Right lobe of liver (tissue), 6 donors: ENCODE results near the gene STK4. TPM values are rescaled to one million over a fixed set of nuclear protein-coding genes. Genes with fewer than 3 reads are reported as not detected.

Experiments used
- ATAC-seq, 4 donors: fragments of 200-7000 bp; cut with Tn5 transposase; one replicate each; pipeline ENCODE4 v1.9.1; 2020; ENCODE audit warnings: mild to moderate bottlenecking in 4 of 4, moderate library complexity in 4 of 4
- DNase-seq, 3 donors: peaks; one replicate each; pipeline ENCODE4 v3.0.0-alpha.2; 2020
- H3K27ac ChIP-seq, 3 donors: fragments of 200-600 bp; one replicate each; pipeline ENCODE4 v1.8.0; 2022
- H3K27me3 ChIP-seq, 2 donors: fragments of 200-600 bp; one replicate each; pipeline ENCODE4 v1.8.0; 2022
- H3K36me3 ChIP-seq, 4 donors: fragments of 200-600 bp; sonication (generic) in 1 of 4; one replicate each; pipeline versions ENCODE4 v1.5.1 to v1.8.0; 2017 to 2022; ENCODE audit warnings: control low read depth in 1 of 4
- H3K4me1 ChIP-seq, 4 donors: fragments of 200-600 bp; sonication (generic) in 1 of 4; one replicate each; pipeline versions ENCODE4 v1.5.1 to v1.8.0; 2017 to 2022; ENCODE audit warnings: control low read depth in 1 of 4
- H3K4me3 ChIP-seq, 3 donors: fragments of 200-600 bp; one replicate each; pipeline ENCODE4 v1.8.0; 2022
- H3K9me3 ChIP-seq, 4 donors: fragments of 200-600 bp; sonication (generic) in 1 of 4; one replicate each; pipeline versions ENCODE4 v1.5.1 to v1.8.0; 2017 to 2022; ENCODE audit warnings: control low read depth in 1 of 4
- POLR2A ChIP-seq: fragments of 450-650 bp; IDR thresholded peaks from one replicate; pipeline ENCODE4 v1.6.1; 2017; ENCODE audit warnings: antibody characterized with exemption, mild to moderate bottlenecking
- WGBS: methylation state at CpG from one replicate; pipeline ENCODE4 v1.1.6; 2018; ENCODE audit warnings: low coverage, low lambda C conversion rate; ENCODE audit not compliant: insufficient coverage; ENCODE audit errors: missing lambda C conversion rate; 5-methylcytosine and 5-hydroxymethylcytosine counted together
- intact Hi-C, 2 donors: fragments of 100-400 bp; cut with DNase I; formaldehyde crosslinking; loops; one replicate each; pipeline versions ENCODE4 v1.11.2 to v1.14.1; 2022
- total RNA-seq, 6 experiments: library from RNA; depleted of rRNA in 2 of 6; stranded (reverse); fragments of >200 nt in 2 of 6; fragmentation: NEBNext Ultra II Directional in 3 of 6; extraction: Animal tissue kit (Norgen Biotek cat#: 25700) in 3 of 6; gene quantifications; one replicate each; pipeline versions ENCODE4 v1.1.0 to v1.2.4, GENCODE V29; 2016 to 2023
- TF ChIP-seq, protein P1 (sequence below), 4 donors: fragments of 200-600 bp in 3 of 4; fragments of 450-650 bp in 1 of 4; IDR thresholded peaks; one replicate each; pipeline versions ENCODE4 v1.5.1 to v1.8.0; 2016 to 2022; ENCODE audit warnings: antibody characterized with exemption in 4 of 4, mild to moderate bottlenecking in 2 of 4
- donor health status: DM: no; HTN: yes; CAD: no.
- donor health status: DM: no; HTN: no; CAD: no.
- donor health status: DM: no; HTN: no; CAD: no.
- donor health status: DM: no; HTN: yes; CAD: no.
- donor health status: DM: no; HTN: yes; CAD: no.

Gene STK4
- total RNA-seq, 6 experiments from 2014 or later, result 9.7 to 17.5 (median 13.4) TPM

DNA sequence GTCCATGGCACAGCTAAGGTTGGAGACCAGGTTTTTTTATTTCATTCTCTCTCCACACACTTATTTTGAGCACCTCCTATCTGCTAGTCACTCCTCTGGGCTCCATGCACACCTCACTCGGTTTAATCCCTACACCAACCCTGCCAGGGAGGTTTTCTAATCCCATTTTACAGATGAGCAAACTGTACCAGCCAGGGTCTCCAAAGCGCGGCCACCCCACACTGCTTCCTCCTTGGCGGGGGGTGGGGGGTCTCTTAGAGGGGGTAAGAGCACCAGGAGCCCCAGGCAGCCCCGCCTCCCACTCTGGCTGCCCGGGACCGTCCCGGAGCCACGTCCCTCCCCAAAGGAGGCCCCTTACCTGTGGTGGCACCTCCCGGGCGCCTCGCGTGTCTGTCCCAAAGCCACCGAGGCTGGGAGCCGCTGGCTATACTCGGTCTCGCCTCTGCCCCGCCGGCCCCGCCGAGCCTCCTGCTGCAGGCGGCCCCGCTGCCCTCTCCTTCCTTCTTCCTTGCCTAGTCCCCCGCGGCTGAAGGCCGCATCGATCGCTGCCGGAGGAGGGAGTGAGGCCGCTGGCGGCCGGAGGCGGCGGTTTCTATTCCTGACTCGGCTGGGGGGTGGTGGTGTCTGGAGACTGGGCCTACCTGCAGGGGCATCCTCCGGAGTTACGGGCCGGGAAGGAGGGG lies 134.4 kb downstream of the STK4 start, which contains the start of gene KCNS1:
TSS of gene KCNS1 (minus strand) at position 565 of the 683 bp plus-strand sequence. CDS start 1,891 bp downstream, outside the sequence.
- no peaks in the 10 kb centered on the region for H3K36me3 ChIP-seq
- peak; percentile 41 to 61 (median 50) for ATAC-seq
- 10% methylated on average over 8 of the region's 38 CpGs for WGBS
- peak in 1 of 3 donors; percentile 47 for DNase-seq
- H3K4me3 ChIP-seq, result no peak within 1 kb of the TSS
- intact Hi-C loops, result no loop called here
- H3K9me3 ChIP-seq, result no peaks in the 10 kb centered on the region
- peaks cover 4 to 10% of the 10 kb centered on the region in 2 donors for H3K27me3 ChIP-seq
- no peak within 1 kb of the TSS for H3K27ac ChIP-seq
- peaks cover 0 to 7% (median 0%) of the 10 kb centered on the region in 4 donors for H3K4me1 ChIP-seq
- TF ChIP-seq POLR2A, result no peak
- TF ChIP-seq, protein P1, sequence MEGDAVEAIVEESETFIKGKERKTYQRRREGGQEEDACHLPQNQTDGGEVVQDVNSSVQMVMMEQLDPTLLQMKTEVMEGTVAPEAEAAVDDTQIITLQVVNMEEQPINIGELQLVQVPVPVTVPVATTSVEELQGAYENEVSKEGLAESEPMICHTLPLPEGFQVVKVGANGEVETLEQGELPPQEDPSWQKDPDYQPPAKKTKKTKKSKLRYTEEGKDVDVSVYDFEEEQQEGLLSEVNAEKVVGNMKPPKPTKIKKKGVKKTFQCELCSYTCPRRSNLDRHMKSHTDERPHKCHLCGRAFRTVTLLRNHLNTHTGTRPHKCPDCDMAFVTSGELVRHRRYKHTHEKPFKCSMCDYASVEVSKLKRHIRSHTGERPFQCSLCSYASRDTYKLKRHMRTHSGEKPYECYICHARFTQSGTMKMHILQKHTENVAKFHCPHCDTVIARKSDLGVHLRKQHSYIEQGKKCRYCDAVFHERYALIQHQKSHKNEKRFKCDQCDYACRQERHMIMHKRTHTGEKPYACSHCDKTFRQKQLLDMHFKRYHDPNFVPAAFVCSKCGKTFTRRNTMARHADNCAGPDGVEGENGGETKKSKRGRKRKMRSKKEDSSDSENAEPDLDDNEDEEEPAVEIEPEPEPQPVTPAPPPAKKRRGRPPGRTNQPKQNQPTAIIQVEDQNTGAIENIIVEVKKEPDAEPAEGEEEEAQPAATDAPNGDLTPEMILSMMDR (IDR thresholded peaks at IDR 0.05), result no peak

DNA sequence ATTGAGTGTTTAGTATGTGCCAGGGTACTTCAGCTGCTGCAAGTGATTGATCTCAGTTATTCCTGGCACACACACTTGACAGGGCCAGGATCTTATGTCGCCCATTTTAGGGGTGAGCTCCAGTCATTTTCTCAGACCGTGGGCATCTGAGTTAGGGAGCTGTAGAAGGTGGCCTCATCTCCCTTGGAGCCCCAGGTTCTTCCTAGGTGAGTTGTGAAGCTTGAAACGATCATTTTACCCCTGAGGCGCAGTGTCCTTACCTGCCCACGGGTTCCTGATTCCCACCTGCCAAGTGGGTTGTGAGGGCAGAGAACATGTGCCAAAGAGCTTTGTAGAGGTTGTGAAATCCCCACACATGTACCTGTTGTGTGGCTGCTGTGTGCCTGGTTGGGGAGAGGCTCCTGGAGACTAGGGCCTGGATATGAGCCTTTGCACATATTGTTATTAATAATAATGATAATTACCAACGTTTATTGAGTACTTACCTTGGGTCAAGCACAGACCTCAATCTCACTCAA lies 135.1 kb downstream of the STK4 start:
- H3K27ac ChIP-seq, result no peak overlapping the region
- DNase-seq (no peak), ATAC-seq (peak; percentile 51 to 70 (median 57))
- intact Hi-C loops, result no loop called here
- peaks cover 4 to 10% of the 10 kb centered on the region in 2 donors for H3K27me3 ChIP-seq
- H3K9me3 ChIP-seq, result no peaks in the 10 kb centered on the region
- H3K4me3 ChIP-seq, result no peak overlapping the region
- 40% methylated on average over 2 of the region's 6 CpGs for WGBS
- peaks cover 0 to 7% (median 0%) of the 10 kb centered on the region in 4 donors for H3K4me1 ChIP-seq
- TF ChIP-seq, protein P1 (IDR thresholded peaks at IDR 0.05), result no peak
- TF ChIP-seq POLR2A, result no peak
- no peaks in the 10 kb centered on the region for H3K36me3 ChIP-seq

DNA sequence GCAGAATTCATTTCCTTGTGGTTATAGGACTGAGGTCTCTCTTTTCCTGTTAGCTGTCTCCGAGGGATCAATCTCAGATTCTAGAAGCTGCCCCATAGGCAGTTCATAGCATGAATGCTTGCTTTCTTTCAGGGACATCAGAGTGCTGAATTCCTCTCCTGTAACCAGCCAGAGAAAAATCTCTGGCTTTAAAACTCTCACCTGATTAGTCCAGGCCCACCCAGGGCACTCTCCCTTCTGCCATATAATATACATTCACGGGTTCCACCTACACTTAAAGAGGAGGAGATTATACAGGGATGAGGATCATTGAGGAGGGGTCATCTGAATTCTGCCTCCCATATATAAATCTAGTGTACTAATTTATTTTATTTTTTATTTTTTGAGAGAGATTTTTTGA lies 136.8 kb downstream of the STK4 start:
- Histone ChIP-seq H3K27me3 (peaks cover under 1 to 4% of the 10 kb centered on the region in 2 donors), H3K36me3 (no peaks in the 10 kb centered on the region), H3K4me1 (peaks cover 0 to 4% (median 0%) of the 10 kb centered on the region in 4 donors), H3K4me3 (no peak overlapping the region), H3K9me3 (no peaks in the 10 kb centered on the region), H3K27ac (no peak overlapping the region)
- intact Hi-C loops, result no loop called here
- DNase-seq, result no peak
- ATAC-seq, result no peak
- TF ChIP-seq POLR2A, result no peak
- TF ChIP-seq, protein P1 (IDR thresholded peaks at IDR 0.05), result no peak
- whole genome bisulfite sequencing, result 36% methylated on average over 2 of the region's 2 CpGs

DNA sequence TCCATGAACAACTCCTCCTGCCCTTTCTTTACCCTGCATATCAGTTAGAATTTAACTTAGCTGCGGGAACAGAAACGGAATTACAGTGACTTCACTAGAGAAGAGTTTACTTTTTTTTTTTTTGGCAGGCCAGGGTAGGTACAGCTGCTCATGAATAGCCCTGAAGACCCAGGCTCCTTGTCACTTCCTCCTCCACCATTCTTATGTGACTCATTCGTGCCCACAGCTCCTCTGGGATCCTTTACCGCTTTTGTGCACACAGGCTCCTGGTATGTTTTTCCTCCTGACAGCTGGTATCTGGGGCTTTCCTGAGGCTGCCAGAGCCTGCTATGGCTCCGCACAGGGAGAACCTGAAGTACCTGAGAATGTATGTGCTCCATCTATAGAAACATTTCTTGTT lies 138.5 kb downstream of the STK4 start:
- WGBS, result 63% methylated on average over 4 of the region's 5 CpGs
- DNase-seq, result no peak
- no peak for TF ChIP-seq POLR2A
- TF ChIP-seq, protein P1 (IDR thresholded peaks at IDR 0.05), result no peak
- intact Hi-C loops, result no loop called here
- no peak overlapping the region for H3K27ac ChIP-seq
- no peaks in the 10 kb centered on the region for H3K4me1 ChIP-seq
- H3K4me3 ChIP-seq, result no peak overlapping the region
- H3K27me3 ChIP-seq, result no peaks in the 10 kb centered on the region
- H3K36me3 ChIP-seq, result no peaks in the 10 kb centered on the region
- H3K9me3 ChIP-seq, result no peaks in the 10 kb centered on the region
- no peak for ATAC-seq
